HEK293 (cell line): Measurements from ENCODE around the gene AKAP5.

Source experiments
- CTCF ChIA-PET: fragments of 350-600 bp; formaldehyde crosslinking; extraction: SDS; loops from one replicate; lab custom pipeline; 2021; ENCODE audit warnings: antibody characterized with exemption; lab: Yijun Ruan, JAX
- POLR2A ChIA-PET: fragments of 300-600 bp; formaldehyde crosslinking; extraction: SDS; loops from one replicate; lab custom pipeline; 2020; ENCODE audit warnings: antibody characterized with exemption, inconsistent platforms; lab: Yijun Ruan, JAX
- H3K27ac ChIP-seq: fragments of 200-500 bp; sonication (Bioruptor generic); 2 replicates; pipeline ENCODE4 v1.5.1; 2014; ENCODE audit warnings: low read depth, low read length, control low read depth, inconsistent platforms; ENCODE audit errors: extremely low read depth
- H3K36me3 ChIP-seq, 2 experiments: fragments of 200-500 bp in 1 of 2; sonication (Bioruptor generic) in 1 of 2; 1 replicate in 1 of 2; 2 replicates in 1 of 2; pipeline ENCODE4 v1.5.1; 2014 to 2017; ENCODE audit warnings: inconsistent platforms in 2 of 2, low read length in 2 of 2; ENCODE audit not compliant: control insufficient read depth in 2 of 2, insufficient read depth in 1 of 2
- H3K4me1 ChIP-seq: fragments of 200-500 bp; sonication (Bioruptor generic); 2 replicates; pipeline ENCODE4 v1.5.1; 2014; ENCODE audit warnings: mild to moderate bottlenecking, low read length, inconsistent platforms; ENCODE audit not compliant: control insufficient read depth, insufficient read depth
- H3K4me3 ChIP-seq: 2 replicates; pipeline ENCODE4 v1.5.1; 2011; ENCODE audit warnings: low read depth, mild to moderate bottlenecking, control low read depth, low read length, moderate library complexity
- H3K9me3 ChIP-seq: fragments of 200-500 bp; sonication (Bioruptor generic); 2 replicates; pipeline ENCODE4 v1.5.1; 2014; ENCODE audit warnings: low read depth, low read length, inconsistent platforms; ENCODE audit not compliant: control insufficient read depth, insufficient read depth
- EGR2 ChIP-seq: fragments of 450-650 bp; formaldehyde crosslinking; IDR thresholded peaks from 2 replicates; pipeline ENCODE4 v1.5.1; 2016; ENCODE audit warnings: low read depth, missing biosample characterization, missing genetic modification characterization
- GFI1B ChIP-seq: fragments of 450-650 bp; formaldehyde crosslinking; IDR thresholded peaks from 2 replicates; pipeline ENCODE4 v1.5.1; 2016; ENCODE audit warnings: missing biosample characterization, missing genetic modification characterization
- HOXC10 ChIP-seq: sonication (generic); formaldehyde crosslinking; IDR thresholded peaks from 2 replicates; pipeline ENCODE4 v1.8.1; 2023; ENCODE audit warnings: mild to moderate bottlenecking, missing genetic modification reagents
- IKZF3 ChIP-seq: fragments of 450-650 bp; IDR thresholded peaks from 2 replicates; pipeline ENCODE4 v1.5.0; 2018; ENCODE audit warnings: missing biosample characterization, mild to moderate bottlenecking, missing genetic modification characterization, moderate library complexity
- RBAK ChIP-seq: fragments of 450-650 bp; formaldehyde crosslinking; IDR thresholded peaks from 2 replicates; pipeline ENCODE4 v1.5.1; 2016; ENCODE audit warnings: missing biosample characterization, missing genetic modification characterization
- ZBTB17 ChIP-seq: fragments of 450-650 bp; formaldehyde crosslinking; IDR thresholded peaks from 2 replicates; pipeline ENCODE4 v1.5.1; 2016; ENCODE audit warnings: missing biosample characterization, missing genetic modification characterization
- ZBTB48 ChIP-seq: fragments of 450-650 bp; formaldehyde crosslinking; IDR thresholded peaks from 2 replicates; pipeline ENCODE4 v1.5.1; 2016; ENCODE audit warnings: missing biosample characterization, missing genetic modification characterization
- ZNF112 ChIP-seq: fragments of 450-650 bp; formaldehyde crosslinking; IDR thresholded peaks from 2 replicates; pipeline ENCODE4 v1.5.0; 2017; ENCODE audit warnings: missing biosample characterization, missing genetic modification characterization
- ZNF114 ChIP-seq: fragments of 450-650 bp; formaldehyde crosslinking; IDR thresholded peaks from 2 replicates; pipeline ENCODE4 v1.5.0; 2017; ENCODE audit warnings: missing biosample characterization, missing genetic modification characterization
- ZNF140 ChIP-seq: fragments of 450-650 bp; formaldehyde crosslinking; IDR thresholded peaks from 2 replicates; pipeline ENCODE4 v1.5.1; 2016; ENCODE audit warnings: missing biosample characterization, missing genetic modification characterization
- ZNF174 ChIP-seq: fragments of 450-650 bp; formaldehyde crosslinking; IDR thresholded peaks from 2 replicates; pipeline ENCODE4 v1.5.0; 2017; ENCODE audit warnings: missing biosample characterization, mild to moderate bottlenecking, missing genetic modification characterization
- ZNF248 ChIP-seq: fragments of 450-650 bp; formaldehyde crosslinking; IDR thresholded peaks from 2 replicates; pipeline ENCODE4 v1.5.1; 2017; ENCODE audit warnings: missing biosample characterization, missing genetic modification characterization
- ZNF292 ChIP-seq: fragments of 450-650 bp; formaldehyde crosslinking; IDR thresholded peaks from 2 replicates; pipeline ENCODE4 v1.5.1; 2016; ENCODE audit warnings: low read depth, missing biosample characterization, missing genetic modification characterization, borderline replicate concordance
- ZNF354C ChIP-seq: fragments of 450-650 bp; formaldehyde crosslinking; IDR thresholded peaks from 2 replicates; pipeline ENCODE4 v1.5.1; 2016; ENCODE audit warnings: missing biosample characterization, missing genetic modification characterization, low read depth, borderline replicate concordance
- ZNF366 ChIP-seq: fragments of 450-650 bp; formaldehyde crosslinking; conservative IDR thresholded peaks from 2 replicates; pipeline ENCODE4 v1.5.1; 2016; ENCODE audit warnings: missing biosample characterization, missing genetic modification characterization
- ZNF544 ChIP-seq: fragments of 450-650 bp; formaldehyde crosslinking; IDR thresholded peaks from 2 replicates; pipeline ENCODE4 v1.5.0; 2017; ENCODE audit warnings: missing biosample characterization, missing genetic modification characterization
- ZNF610 ChIP-seq: fragments of 450-650 bp; formaldehyde crosslinking; IDR thresholded peaks from 2 replicates; pipeline ENCODE4 v1.5.1; 2016; ENCODE audit warnings: missing biosample characterization, missing genetic modification characterization, borderline replicate concordance
- ZNF629 ChIP-seq: fragments of 450-650 bp; formaldehyde crosslinking; IDR thresholded peaks from 2 replicates; pipeline ENCODE4 v1.5.1; 2017; ENCODE audit warnings: missing biosample characterization, missing genetic modification characterization
- ZNF654 ChIP-seq: fragments of 450-650 bp; formaldehyde crosslinking; IDR thresholded peaks from 2 replicates; pipeline ENCODE4 v1.5.1; 2016; ENCODE audit warnings: low read depth, missing biosample characterization, missing genetic modification characterization
- ZNF701 ChIP-seq: fragments of 450-650 bp; formaldehyde crosslinking; IDR thresholded peaks from 2 replicates; pipeline ENCODE4 v1.5.1; 2016; ENCODE audit warnings: missing biosample characterization, missing genetic modification characterization
- ZNF777 ChIP-seq: fragments of 450-650 bp; formaldehyde crosslinking; IDR thresholded peaks from 2 replicates; pipeline ENCODE4 v1.5.1; 2017; ENCODE audit warnings: missing biosample characterization, missing genetic modification characterization, borderline replicate concordance
- ZSCAN23 ChIP-seq: fragments of 450-650 bp; formaldehyde crosslinking; IDR thresholded peaks from 2 replicates; pipeline ENCODE4 v1.5.1; 2016; ENCODE audit warnings: missing biosample characterization, missing genetic modification characterization
- TF ChIP-seq, protein P1 (sequence below): fragments of 450-650 bp; formaldehyde crosslinking; IDR thresholded peaks from 2 replicates; pipeline ENCODE4 v1.5.1; 2016; ENCODE audit warnings: missing biosample characterization, missing genetic modification characterization
- TF ChIP-seq, protein P2 (sequence below): fragments of 450-650 bp; formaldehyde crosslinking; IDR thresholded peaks from 2 replicates; pipeline ENCODE4 v1.5.1; 2017; ENCODE audit warnings: missing biosample characterization, mild to moderate bottlenecking, missing genetic modification characterization, moderate library complexity
- TF ChIP-seq, protein P3 (sequence below): fragments of 450-650 bp; formaldehyde crosslinking; IDR thresholded peaks from 2 replicates; pipeline ENCODE4 v1.5.1; 2016; ENCODE audit warnings: missing biosample characterization, missing genetic modification characterization
- TF ChIP-seq, protein P4 (sequence below): fragments of 450-650 bp; formaldehyde crosslinking; IDR thresholded peaks from 2 replicates; pipeline ENCODE4 v1.5.1; 2017; ENCODE audit warnings: missing biosample characterization, missing genetic modification characterization
- TF ChIP-seq, protein P5 (sequence below): fragments of 450-650 bp; formaldehyde crosslinking; IDR thresholded peaks from 2 replicates; pipeline ENCODE4 v1.5.1; 2016; ENCODE audit warnings: missing biosample characterization, missing genetic modification characterization

The AKAP5 gene

DNA sequence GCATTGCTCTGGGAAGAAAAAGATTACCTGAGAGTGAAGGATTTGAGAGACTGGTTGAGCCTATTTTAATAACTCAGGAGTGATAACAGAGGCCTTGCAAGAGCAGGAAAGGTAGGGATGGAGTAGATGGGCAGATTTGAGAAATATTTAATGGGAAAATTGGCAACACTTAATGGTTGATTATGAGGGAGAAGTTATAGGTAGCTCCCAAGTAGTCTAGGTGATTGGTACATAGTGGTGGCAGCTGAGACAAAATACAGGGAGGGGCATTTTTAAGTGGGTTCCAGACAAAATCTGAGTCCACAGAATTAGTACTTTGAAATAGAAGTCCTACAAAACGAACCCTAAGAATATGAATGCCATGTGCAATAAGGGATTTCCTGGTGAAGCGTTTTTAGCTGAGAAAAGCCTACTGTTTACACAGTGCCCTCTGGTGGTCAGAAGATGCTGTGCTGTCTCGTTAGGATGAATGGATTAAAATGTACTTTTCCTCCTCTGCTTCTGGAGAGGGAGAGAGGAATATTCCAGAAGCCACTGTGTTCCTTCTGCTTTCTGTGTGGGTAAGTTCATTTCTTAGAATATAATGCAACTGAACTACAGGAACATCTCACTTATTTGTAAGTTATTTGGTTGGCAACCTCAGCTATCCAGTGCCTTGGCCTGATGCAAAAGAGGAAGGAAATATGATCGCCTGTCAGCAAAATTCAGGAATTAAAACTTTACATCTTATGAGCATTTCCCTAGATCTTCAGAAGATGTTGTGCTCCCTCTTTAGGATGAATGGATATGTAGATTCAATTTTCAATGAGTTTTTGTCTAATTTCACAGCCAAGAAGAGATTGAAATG, 45.7 kb downstream of the AKAP5 start:
- TF ChIP-seq IKZF3 (tag by site-specific recombination) (0 out of 2 replicates have a peak, but pooled peaks have one; percentile 6), ZNF292 (tag by site-specific recombination) (no peak), ZNF544 (no peak), ZNF629 (tag by site-specific recombination) (no peak), ZNF777 (tag by site-specific recombination) (no peak), ZSCAN23 (tag by site-specific recombination) (no peak), ZNF114 (tag by site-specific recombination) (no peak), ZNF654 (peak; percentile 38), GFI1B (tag by site-specific recombination) (no peak), ZBTB48 (tag by site-specific recombination) (peak; percentile 40; the same call in 1 of the 2 replicates), ZNF248 (tag by site-specific recombination) (no peak), RBAK (tag by site-specific recombination) (no peak), ZNF112 (tag by site-specific recombination) (no peak), ZNF366 (tag by site-specific recombination) (0 out of 2 replicates have a peak, but pooled peaks have one; percentile 26), ZBTB17 (0 out of 2 replicates have a peak, but pooled peaks have one; percentile 12)
- TF ChIP-seq, protein P1, sequence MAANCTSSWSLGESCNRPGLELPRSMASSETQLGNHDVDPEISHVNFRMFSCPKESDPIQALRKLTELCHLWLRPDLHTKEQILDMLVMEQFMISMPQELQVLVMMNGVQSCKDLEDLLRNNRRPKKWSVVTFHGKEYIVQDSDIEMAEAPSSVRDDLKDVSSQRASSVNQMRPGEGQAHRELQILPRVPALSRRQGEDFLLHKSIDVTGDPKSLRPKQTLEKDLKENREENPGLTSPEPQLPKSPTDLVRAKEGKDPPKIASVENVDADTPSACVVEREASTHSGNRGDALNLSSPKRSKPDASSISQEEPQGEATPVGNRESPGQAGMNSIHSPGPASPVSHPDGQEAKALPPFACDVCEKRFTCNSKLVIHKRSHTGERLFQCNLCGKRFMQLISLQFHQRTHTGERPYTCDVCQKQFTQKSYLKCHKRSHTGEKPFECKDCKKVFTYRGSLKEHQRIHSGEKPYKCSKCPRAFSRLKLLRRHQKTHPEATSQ: no peak
- TF ChIP-seq, protein P2, sequence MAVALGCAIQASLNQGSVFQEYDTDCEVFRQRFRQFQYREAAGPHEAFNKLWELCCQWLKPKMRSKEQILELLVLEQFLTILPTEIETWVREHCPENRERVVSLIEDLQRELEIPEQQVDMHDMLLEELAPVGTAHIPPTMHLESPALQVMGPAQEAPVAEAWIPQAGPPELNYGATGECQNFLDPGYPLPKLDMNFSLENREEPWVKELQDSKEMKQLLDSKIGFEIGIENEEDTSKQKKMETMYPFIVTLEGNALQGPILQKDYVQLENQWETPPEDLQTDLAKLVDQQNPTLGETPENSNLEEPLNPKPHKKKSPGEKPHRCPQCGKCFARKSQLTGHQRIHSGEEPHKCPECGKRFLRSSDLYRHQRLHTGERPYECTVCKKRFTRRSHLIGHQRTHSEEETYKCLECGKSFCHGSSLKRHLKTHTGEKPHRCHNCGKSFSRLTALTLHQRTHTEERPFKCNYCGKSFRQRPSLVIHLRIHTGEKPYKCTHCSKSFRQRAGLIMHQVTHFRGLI (tag by site-specific recombination): no peak
- TF ChIP-seq, protein P3, sequence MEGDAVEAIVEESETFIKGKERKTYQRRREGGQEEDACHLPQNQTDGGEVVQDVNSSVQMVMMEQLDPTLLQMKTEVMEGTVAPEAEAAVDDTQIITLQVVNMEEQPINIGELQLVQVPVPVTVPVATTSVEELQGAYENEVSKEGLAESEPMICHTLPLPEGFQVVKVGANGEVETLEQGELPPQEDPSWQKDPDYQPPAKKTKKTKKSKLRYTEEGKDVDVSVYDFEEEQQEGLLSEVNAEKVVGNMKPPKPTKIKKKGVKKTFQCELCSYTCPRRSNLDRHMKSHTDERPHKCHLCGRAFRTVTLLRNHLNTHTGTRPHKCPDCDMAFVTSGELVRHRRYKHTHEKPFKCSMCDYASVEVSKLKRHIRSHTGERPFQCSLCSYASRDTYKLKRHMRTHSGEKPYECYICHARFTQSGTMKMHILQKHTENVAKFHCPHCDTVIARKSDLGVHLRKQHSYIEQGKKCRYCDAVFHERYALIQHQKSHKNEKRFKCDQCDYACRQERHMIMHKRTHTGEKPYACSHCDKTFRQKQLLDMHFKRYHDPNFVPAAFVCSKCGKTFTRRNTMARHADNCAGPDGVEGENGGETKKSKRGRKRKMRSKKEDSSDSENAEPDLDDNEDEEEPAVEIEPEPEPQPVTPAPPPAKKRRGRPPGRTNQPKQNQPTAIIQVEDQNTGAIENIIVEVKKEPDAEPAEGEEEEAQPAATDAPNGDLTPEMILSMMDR (tag by site-specific recombination): 0 out of 2 replicates have a peak, but pooled peaks have one; percentile 28
- H3K9me3 ChIP-seq: no peaks in the 10 kb centered on the region
- H3K36me3 ChIP-seq: no peaks in the 10 kb centered on the region; a peak in 1 of 3 replicates
- no peak overlapping the region for H3K4me3 ChIP-seq
- ChIA-PET POLR2A (interaction anchor here (1.0 kb wide), 1 partner anchor 29 kb away, joined by 6 read pairs; the partner anchor contains the start of gene HSPA2), CTCF (interaction anchor here (0.6 to 2.9 kb wide), 19 partner anchors 10 to 1583 kb away, joined by 3 to 29 read pairs (median 5); no protein-coding TSS in a partner anchor)
- H3K27ac ChIP-seq: no peak overlapping the region
- H3K4me1 ChIP-seq: peaks cover 9% of the 10 kb centered on the region

DNA sequence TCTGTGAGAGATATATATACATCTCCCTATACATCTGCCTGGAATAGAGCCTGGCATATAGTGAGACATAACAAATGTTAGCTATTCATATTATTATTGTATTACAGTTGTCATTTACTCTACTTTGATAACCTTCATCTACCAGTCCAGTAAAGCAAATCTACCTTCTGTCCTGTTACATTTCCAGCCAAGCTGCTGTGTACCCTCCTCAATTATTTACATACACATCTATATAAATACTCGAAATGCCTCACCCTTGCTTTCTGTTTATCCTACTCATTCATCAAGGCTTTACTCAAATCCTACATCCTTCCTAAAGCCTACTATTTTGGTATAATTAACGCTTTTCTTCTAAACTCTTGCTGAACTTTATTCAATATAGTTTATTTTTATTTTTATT, 48.0 kb downstream of the AKAP5 start:
- Histone ChIP-seq H3K27ac (no peak overlapping the region), H3K4me3 (no peak overlapping the region), H3K4me1 (peaks cover 10% of the 10 kb centered on the region), H3K9me3 (no peaks in the 10 kb centered on the region), H3K36me3 (no peaks in the 10 kb centered on the region; a peak in 1 of 3 replicates)
- CTCF ChIA-PET: interaction anchor here (0.6 to 0.9 kb wide), 4 partner anchors 9 to 287 kb away, joined by 3 to 4 read pairs (median 4); partner anchors contain the start of gene HSPA2
- POLR2A ChIA-PET: no interaction called here
- TF ChIP-seq ZNF701 (tag by site-specific recombination) (no peak), EGR2 (tag by site-specific recombination) (no peak), ZNF174 (tag by site-specific recombination) (no peak), ZNF354C (tag by site-specific recombination) (no peak), HOXC10 (CRISPR knock-in tag) (no peak), ZNF140 (tag by site-specific recombination) (no peak), ZNF610 (tag by site-specific recombination) (no peak)
- TF ChIP-seq, protein P4, sequence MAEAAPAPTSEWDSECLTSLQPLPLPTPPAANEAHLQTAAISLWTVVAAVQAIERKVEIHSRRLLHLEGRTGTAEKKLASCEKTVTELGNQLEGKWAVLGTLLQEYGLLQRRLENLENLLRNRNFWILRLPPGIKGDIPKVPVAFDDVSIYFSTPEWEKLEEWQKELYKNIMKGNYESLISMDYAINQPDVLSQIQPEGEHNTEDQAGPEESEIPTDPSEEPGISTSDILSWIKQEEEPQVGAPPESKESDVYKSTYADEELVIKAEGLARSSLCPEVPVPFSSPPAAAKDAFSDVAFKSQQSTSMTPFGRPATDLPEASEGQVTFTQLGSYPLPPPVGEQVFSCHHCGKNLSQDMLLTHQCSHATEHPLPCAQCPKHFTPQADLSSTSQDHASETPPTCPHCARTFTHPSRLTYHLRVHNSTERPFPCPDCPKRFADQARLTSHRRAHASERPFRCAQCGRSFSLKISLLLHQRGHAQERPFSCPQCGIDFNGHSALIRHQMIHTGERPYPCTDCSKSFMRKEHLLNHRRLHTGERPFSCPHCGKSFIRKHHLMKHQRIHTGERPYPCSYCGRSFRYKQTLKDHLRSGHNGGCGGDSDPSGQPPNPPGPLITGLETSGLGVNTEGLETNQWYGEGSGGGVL: no peak
- TF ChIP-seq, protein P5, sequence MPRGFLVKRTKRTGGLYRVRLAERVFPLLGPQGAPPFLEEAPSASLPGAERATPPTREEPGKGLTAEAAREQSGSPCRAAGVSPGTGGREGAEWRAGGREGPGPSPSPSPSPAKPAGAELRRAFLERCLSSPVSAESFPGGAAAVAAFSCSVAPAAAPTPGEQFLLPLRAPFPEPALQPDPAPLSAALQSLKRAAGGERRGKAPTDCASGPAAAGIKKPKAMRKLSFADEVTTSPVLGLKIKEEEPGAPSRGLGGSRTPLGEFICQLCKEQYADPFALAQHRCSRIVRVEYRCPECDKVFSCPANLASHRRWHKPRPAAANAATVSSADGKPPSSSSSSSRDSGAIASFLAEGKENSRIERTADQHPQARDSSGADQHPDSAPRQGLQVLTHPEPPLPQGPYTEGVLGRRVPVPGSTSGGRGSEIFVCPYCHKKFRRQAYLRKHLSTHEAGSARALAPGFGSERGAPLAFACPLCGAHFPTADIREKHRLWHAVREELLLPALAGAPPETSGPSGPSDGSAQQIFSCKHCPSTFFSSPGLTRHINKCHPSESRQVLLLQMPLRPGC: no peak
